Skin of body (tissue), 2 donors: Measurements from ENCODE around the gene COG8. TPM values are rescaled to one million over a fixed set of nuclear protein-coding genes. Genes with fewer than 3 reads are reported as not detected.
A peak's percentile ranks its signal among the peaks of the same experiment; 100 is the strongest.
"Not testable (repeated sequence)": the region's sequence is repeated elsewhere in the genome, so short reads cannot be mapped to it uniquely, and the experiment has no call there.

ENCODE experiments used
- DNase-seq: peaks from one replicate; lab custom pipeline; 2025; lab: John Stamatoyannopoulos, UW
- total RNA-seq: library from RNA; depleted of rRNA; stranded (reverse); fragments of >200 nt; gene quantifications from one replicate; pipeline ENCODE4 v1.2.3, GENCODE V29; 2014

The COG8 gene
- total RNA-seq, 1 donor from 2014 or later: 20.0 TPM

- no peak for DNase-seq
Observed at GRCh38 chr16:69319381-69319780, 20.0 kb downstream of the COG8 start.

- DNase-seq: no peak
Observed at GRCh38 chr16:69318911-69319289, 20.5 kb downstream of the COG8 start.

GRCh38 chr16:69318177-69318910, 21.0 kb downstream of the COG8 start:
- DNase-seq: no peak

- no peak for DNase-seq
Observed at GRCh38 chr16:69316595-69317034, 22.7 kb downstream of the COG8 start.

- no peak for DNase-seq
Observed at GRCh38 chr16:69315486-69316311, 23.7 kb downstream of the COG8 start.

- DNase-seq: no peak
Observed at GRCh38 chr16:69314534-69314933, 24.8 kb downstream of the COG8 start.

GRCh38 chr16:69313469-69313868, 25.9 kb downstream of the COG8 start:
- DNase-seq: no peak

- no peak for DNase-seq
Observed at GRCh38 chr16:69311533-69312387, 27.6 kb downstream of the COG8 start.

GRCh38 chr16:69310653-69311532, 28.5 kb downstream of the COG8 start, which contains the start of gene VPS4A:
TSS of gene VPS4A (plus strand) at chr16:69311350. CDS start at chr16:69311512, 162 bp downstream.
- DNase-seq: peak; percentile 97

- DNase-seq: no peak
Observed at GRCh38 chr16:69309316-69309715, 30.0 kb downstream of the COG8 start.

GRCh38 chr16:69307856-69308255, 31.5 kb downstream of the COG8 start:
- DNase-seq: no peak

GRCh38 chr16:69307091-69307490, 32.3 kb downstream of the COG8 start:
- DNase-seq: no peak

GRCh38 chr16:69306031-69306430, 33.3 kb downstream of the COG8 start:
- DNase-seq: no peak

GRCh38 chr16:69302301-69302700, 37.1 kb downstream of the COG8 start:
- DNase-seq: no peak

GRCh38 chr16:69301861-69302260, 37.5 kb downstream of the COG8 start:
- no peak for DNase-seq

- no peak for DNase-seq
Observed at GRCh38 chr16:69301187-69301586, 38.2 kb downstream of the COG8 start.

- DNase-seq: no peak
Observed at GRCh38 chr16:69298261-69298660, 41.1 kb downstream of the COG8 start.

GRCh38 chr16:69296771-69297170, 42.6 kb downstream of the COG8 start:
- not testable (repeated sequence) for DNase-seq

- no peak for DNase-seq
Observed at GRCh38 chr16:69294051-69294450, 45.3 kb downstream of the COG8 start.

- DNase-seq: no peak
Observed at GRCh38 chr16:69293401-69293800, 46.0 kb downstream of the COG8 start.

- not testable (repeated sequence) for DNase-seq
Observed at GRCh38 chr16:69291657-69292056, 47.7 kb downstream of the COG8 start.
